WTC11 (cell line): ENCODE data around the gene MAP1LC3B. TPM values are rescaled to one million over a fixed set of nuclear protein-coding genes. Genes with fewer than 3 reads are reported as not detected.
A peak's percentile ranks its signal among the peaks of the same experiment; 100 is the strongest.

Source experiments
- ATAC-seq: fragments of 200-7000 bp; cut with Tn5 transposase; 2 replicates; pipeline ENCODE4 v1.10.0; 2021; ENCODE audit warnings: mild to moderate bottlenecking, moderate library complexity
- CTCF ChIA-PET: fragments of 300-600 bp; sonication (Branson Sonifier 250); formaldehyde crosslinking; loops from one replicate; lab custom pipeline; 2021; ENCODE audit warnings: antibody characterized with exemption; lab: Charles Lee
- POLR2A ChIA-PET: fragments of 350-600 bp; sonication (Branson Sonifier 250); formaldehyde crosslinking; loops from one replicate; lab custom pipeline; 2021; ENCODE audit warnings: antibody characterized with exemption; lab: Charles Lee
- DNase-seq: peaks from one replicate; pipeline ENCODE4 v3.0.0; 2021; ENCODE audit warnings: low spot score
- H3K27ac Mint-ChIP-seq: 2 replicates; pipeline ENCODE4 v1.8.0; 2021; ENCODE audit warnings: mixed read lengths
- H3K27me3 Mint-ChIP-seq: 2 replicates; pipeline ENCODE4 v1.8.0; 2021; ENCODE audit warnings: low read depth, mild to moderate bottlenecking, moderate library complexity, mixed read lengths
- H3K36me3 Mint-ChIP-seq: 2 replicates; pipeline ENCODE4 v1.8.0; 2021; ENCODE audit warnings: mixed read lengths
- H3K4me1 Mint-ChIP-seq: 2 replicates; pipeline ENCODE4 v1.8.0; 2022; ENCODE audit warnings: mixed read lengths
- H3K4me3 Mint-ChIP-seq: 2 replicates; pipeline ENCODE4 v1.8.0; 2021; ENCODE audit warnings: mild to moderate bottlenecking, moderate library complexity, mixed read lengths
- H3K9me3 Mint-ChIP-seq: 2 replicates; pipeline ENCODE4 v1.8.0; 2021; ENCODE audit warnings: mixed read lengths
- ARID4B ChIP-seq: sonication (generic); formaldehyde crosslinking; IDR thresholded peaks from 2 replicates; pipeline ENCODE4 v1.8.0; 2023; ENCODE audit warnings: missing genetic modification reagents, mild to moderate bottlenecking, borderline replicate concordance
- ATF1 ChIP-seq: sonication (generic); formaldehyde crosslinking; IDR thresholded peaks from 2 replicates; pipeline ENCODE4 v1.8.1; 2023; ENCODE audit warnings: mild to moderate bottlenecking, moderate library complexity, missing genetic modification reagents
- ATF6 ChIP-seq: sonication (generic); formaldehyde crosslinking; IDR thresholded peaks from 2 replicates; pipeline ENCODE4 v1.8.1; 2023; ENCODE audit warnings: mild to moderate bottlenecking, missing genetic modification reagents
- CTCF ChIP-seq: fragments of 200-600 bp; IDR thresholded peaks from 2 replicates; pipeline ENCODE4 v1.8.0; 2022; ENCODE audit warnings: antibody characterized with exemption
- EMX1 ChIP-seq: fragments of 250-450 bp; sonication (Bioruptor Pico); IDR thresholded peaks from 2 replicates; pipeline ENCODE4 v1.8.0; 2021; ENCODE audit warnings: mild to moderate bottlenecking
- FOXJ3 ChIP-seq: sonication (generic); formaldehyde crosslinking; IDR thresholded peaks from 2 replicates; pipeline ENCODE4 v1.9.0; 2021; ENCODE audit warnings: missing genetic modification reagents, mild to moderate bottlenecking, borderline replicate concordance
- JUN ChIP-seq: sonication (generic); formaldehyde crosslinking; IDR thresholded peaks from 2 replicates; pipeline ENCODE4 v1.8.0; 2023; ENCODE audit warnings: mild to moderate bottlenecking, missing genetic modification reagents
- MYBL2 ChIP-seq: sonication (generic); formaldehyde crosslinking; IDR thresholded peaks from 2 replicates; pipeline ENCODE4 v1.8.1; 2023; ENCODE audit warnings: mild to moderate bottlenecking, moderate library complexity, missing genetic modification reagents
- PRRX2 ChIP-seq: fragments of 250-450 bp; sonication (Bioruptor Pico); IDR thresholded peaks from 2 replicates; pipeline ENCODE4 v1.8.0; 2021; ENCODE audit warnings: mild to moderate bottlenecking
- RELA ChIP-seq: sonication (generic); formaldehyde crosslinking; IDR thresholded peaks from 2 replicates; pipeline ENCODE4 v1.8.1; 2022; ENCODE audit warnings: missing genetic modification reagents, mild to moderate bottlenecking, borderline replicate concordance
- ZNF425 ChIP-seq: fragments of 250-450 bp; sonication (Bioruptor Pico); conservative IDR thresholded peaks from 2 replicates; pipeline ENCODE4 v1.9.0; 2021; ENCODE audit warnings: mild to moderate bottlenecking
- total RNA-seq: library from RNA; stranded (reverse); gene quantifications from 3 replicates; pipeline ENCODE4 v1.2.3, GENCODE V29; 2021

Gene MAP1LC3B
- total RNA-seq, 1 experiment from 2014 or later: 46.9 TPM

GRCh38 chr16:87418644-87419043, 26.5 kb downstream of the MAP1LC3B start (continued):
- TF ChIP-seq ARID4B: no peak
- TF ChIP-seq ATF6: no peak
- TF ChIP-seq ATF1 (CRISPR knock-in tag): no peak
- TF ChIP-seq, all 79 proteins: peak for 0

GRCh38 chr16:87420026-87421002, 28.2 kb downstream of the MAP1LC3B start:
- H3K4me3 Mint-ChIP-seq: no peak overlapping the region
- peaks cover 15% of the 10 kb centered on the region for H3K4me1 Mint-ChIP-seq
- TF ChIP-seq JUN (CRISPR knock-in tag): no peak
- no peak for TF ChIP-seq EMX1
- TF ChIP-seq CTCF: peak; percentile 30; the same call in 1 of the 2 replicates
- no peak for TF ChIP-seq ZNF425 (CRISPR knock-in tag)
- TF ChIP-seq MYBL2 (CRISPR knock-in tag): no peak
- TF ChIP-seq PRRX2 (CRISPR knock-in tag): no peak
- no peak for TF ChIP-seq ATF1 (CRISPR knock-in tag)
- TF ChIP-seq RELA (CRISPR knock-in tag): no peak
- TF ChIP-seq FOXJ3 (CRISPR knock-in tag): no peak
- ChIA-PET CTCF (interaction anchor here (0.6 to 1.3 kb wide), 10 partner anchors 9 to 220 kb away, joined by 3 to 6 read pairs (median 4); no protein-coding TSS in a partner anchor), POLR2A (no interaction called here)
- no peaks in the 10 kb centered on the region for H3K9me3 Mint-ChIP-seq
- peaks cover 53% of the 10 kb centered on the region for H3K36me3 Mint-ChIP-seq
- H3K27me3 Mint-ChIP-seq: no peaks in the 10 kb centered on the region
- peak; percentile 58 for ATAC-seq
- DNase-seq: peak; percentile 41
- no peak overlapping the region for H3K27ac Mint-ChIP-seq
